Measurements from ENCODE around the gene GNA14. TPM values are rescaled to one million over a fixed set of nuclear protein-coding genes. Genes with fewer than 3 reads are reported as not detected.

GNA14 gene
- total and polyA plus RNA-seq, 2 of the 8 experiments (the other 6 are each of a cell fraction or from before 2014, with no cell fraction given), result 3.4 to 6.3 TPM

GRCh38 chr9:77435688-77436087, 212.4 kb downstream of the GNA14 start:
- H3K79me1 ChIP-seq (ENCODE audit: low read depth, low read length), result no peaks in the 10 kb centered on the region
- no peak overlapping the region for H2BK12ac ChIP-seq (ENCODE audit: low read depth, low read length)
- H4K8ac ChIP-seq (ENCODE audit: extremely low read depth, insufficient read depth, low read length), result no peak overlapping the region
- H3K36me3 ChIP-seq (ENCODE audit: control insufficient read depth in 2 of 4, insufficient read depth in 4 of 4, low read length in 3 of 4), result no peaks in the 10 kb centered on the region
- FAIRE-seq (no peak), DNase-seq (ENCODE audit: low read depth in 1 of 2, low spot score in 2 of 2) (no peak)
- no peak overlapping the region for H3K18ac ChIP-seq (ENCODE audit: extremely low read depth, low read length)
- H4K5ac ChIP-seq (ENCODE audit: insufficient read length, low read depth, low read length), result no peak overlapping the region
- no peaks in the 10 kb centered on the region for H3K79me2 ChIP-seq (ENCODE audit: control insufficient read depth in 1 of 2, insufficient read depth in 2 of 2, low read length in 2 of 2)
- no peak overlapping the region for H2AFZ ChIP-seq (ENCODE audit: low read length)
- ChIA-PET CTCF (ENCODE audit: partially characterized antibody) (interaction anchor here (0.6 to 20.5 kb wide), 7 partner anchors 9 to 551 kb away, joined by 3 to 384 read pairs (median 40); partner anchors contain the start of gene GNA14), POLR2A (ENCODE audit: partially characterized antibody) (interaction anchor here (1.3 kb wide), 1 partner anchor 53 kb away, joined by 3 read pairs; no protein-coding TSS in a partner anchor)
- H3K4me2 ChIP-seq (ENCODE audit: insufficient read depth in 1 of 2, low read depth in 2 of 2, low read length in 2 of 2), result no peak overlapping the region
- WGBS, 2 experiments (ENCODE audit: extremely low coverage in 1 of 2, insufficient coverage in 1 of 2, insufficient read length in 1 of 2, insufficient replicate concordance in 2 of 2, low coverage in 1 of 2, low lambda C conversion rate in 2 of 2, missing lambda C conversion rate in 1 of 2), result 89% methylated on average over 3 of the region's 3 CpGs; no CpG with 5 or more reads in 1 of the 2 experiments
- H3K23ac ChIP-seq (ENCODE audit: insufficient read length), result no peak overlapping the region
- H2BK5ac ChIP-seq (ENCODE audit: low read depth, low read length), result no peak overlapping the region
- TF ChIP-seq SP1 (IDR thresholded peaks at IDR 0.05; ENCODE audit: low read depth, low read length) (no peak), ATF3 (IDR thresholded peaks at IDR 0.05; ENCODE audit: insufficient read depth, low read depth, low read length) (no peak), RXRA (IDR thresholded peaks at IDR 0.05; ENCODE audit: insufficient read depth, low read depth, low read length) (no peak)
- no peak overlapping the region for H3K4me3 ChIP-seq (ENCODE audit: extremely low read depth in 1 of 4, insufficient read depth in 2 of 4, low read depth in 3 of 4, low read length in 4 of 4)
- peak overlapping the region; percentile 32; the same call in 1 of the 2 replicates for H2AK5ac ChIP-seq (ENCODE audit: low read depth, low read length)
- no peak overlapping the region for H3K4ac ChIP-seq (replicated peaks; ENCODE audit: insufficient read length, low read depth, low read length)
- H3K27ac ChIP-seq (ENCODE audit: low read depth, low read length), result no peak overlapping the region
- 0 out of 2 replicates have a peak, but pooled peaks cover 1% of the 10 kb centered on the region for H3K23me2 ChIP-seq (ENCODE audit: low read depth, low read length)
- no peak overlapping the region for H4K91ac ChIP-seq (replicated peaks; ENCODE audit: insufficient read length, low read length)
- H3K4me1 ChIP-seq (replicated peaks in 1 of 4; ENCODE audit: control insufficient read depth in 3 of 4, insufficient read depth in 4 of 4, low read length in 3 of 4), result peaks cover 0 to 6% (median 4%) of the 10 kb centered on the region in 4 experiments; a peak in 5 of 7 replicates
- H3K27me3 ChIP-seq (replicated peaks in 1 of 4; ENCODE audit: control insufficient read depth in 3 of 4, extremely low read depth in 1 of 4, insufficient read depth in 3 of 4, low read length in 3 of 4), result no peaks in the 10 kb centered on the region
- H3K56ac ChIP-seq (replicated peaks; ENCODE audit: insufficient read length, low read depth, low read length), result no peak overlapping the region
- no peaks in the 10 kb centered on the region for H4K20me1 ChIP-seq (replicated peaks in 1 of 2; ENCODE audit: control insufficient read depth in 1 of 2, insufficient read depth in 2 of 2, low read length in 2 of 2)
- no peak overlapping the region for H2BK15ac ChIP-seq (ENCODE audit: low read length)
- no peak overlapping the region for H3K14ac ChIP-seq (ENCODE audit: insufficient read length)
- no peak overlapping the region for H2BK120ac ChIP-seq (replicated peaks; ENCODE audit: low read depth, low read length)
- no peak overlapping the region for H3K9ac ChIP-seq (replicated peaks in 1 of 4; ENCODE audit: extremely low read depth in 1 of 4, low read depth in 3 of 4, low read length in 3 of 4)
- no peaks in the 10 kb centered on the region for H3K9me3 ChIP-seq (ENCODE audit: insufficient read depth in 2 of 2, low read depth in 1 of 2, low read length in 1 of 2)
- H2BK20ac ChIP-seq (ENCODE audit: low read length), result no peak overlapping the region

All from H1 (cell line).